ENCODE measurements around the gene P2RX6. TPM values are rescaled to one million over a fixed set of nuclear protein-coding genes. Genes with fewer than 3 reads are reported as not detected.

The P2RX6 gene
- total and polyA plus RNA-seq, 2 donors (not counting 3 experiments of a cell fraction or from before 2014, with no cell fraction given), result 0.06 TPM; not detected in 1

GRCh38 chr22:21068681-21069276, 53.8 kb downstream of the P2RX6 start:
- TF ChIP-seq FOS (IDR thresholded peaks at IDR 0.05; ENCODE audit: borderline replicate concordance, insufficient read depth, low read length) (no peak), CTCF (IDR thresholded peaks at IDR 0.05; ENCODE audit: extremely low read depth in 1 of 2, insufficient read depth in 1 of 2, low read depth in 1 of 2, low read length in 2 of 2) (no peak), POLR2AphosphoS5 (IDR thresholded peaks at IDR 0.05; ENCODE audit: insufficient read depth, low read depth, low read length) (no peak), MAX (IDR thresholded peaks at IDR 0.05; ENCODE audit: insufficient read depth, insufficient read length) (no peak), POLR2A (IDR thresholded peaks at IDR 0.05; ENCODE audit: low read depth, low read length) (no peak), GATA2 (IDR thresholded peaks at IDR 0.05; ENCODE audit: insufficient read depth, insufficient read length, low read depth, low read length) (no peak), JUN (IDR thresholded peaks at IDR 0.05; ENCODE audit: borderline replicate concordance, insufficient read depth, insufficient read length, low read depth) (no peak), MYC (IDR thresholded peaks at IDR 0.05; ENCODE audit: low read depth, low read length) (no peak), EZH2 (IDR thresholded peaks at IDR 0.05; ENCODE audit: borderline replicate concordance, low read depth, low read length, severe bottlenecking) (no peak)
- Histone ChIP-seq H3K9me3 (replicated peaks; ENCODE audit: control insufficient read depth, insufficient read depth, low read length) (no peaks in the 10 kb centered on the region), H3K4me2 (ENCODE audit: insufficient read depth, low read length) (no peak overlapping the region), H3K27me3 (ENCODE audit: control insufficient read depth in 2 of 2, insufficient read depth in 2 of 2, low read length in 2 of 2) (no peaks in the 10 kb centered on the region), H3K9me1 (replicated peaks; ENCODE audit: control insufficient read depth, extremely low read depth, insufficient read depth, low read length) (no peaks in the 10 kb centered on the region), H3K36me3 (ENCODE audit: control insufficient read depth in 2 of 2, extremely low read depth in 1 of 2, insufficient read depth in 2 of 2, low read length in 2 of 2) (no peaks in the 10 kb centered on the region), H3K9ac (replicated peaks; ENCODE audit: extremely low read depth, insufficient read depth, low read length) (no peak overlapping the region), H3K4me3 (replicated peaks in 1 of 3; ENCODE audit: insufficient read depth in 1 of 3, low read depth in 1 of 3, low read length in 3 of 3) (no peak overlapping the region), H3K79me2 (ENCODE audit: control insufficient read depth, insufficient read depth, low read length) (no peaks in the 10 kb centered on the region), H4K20me1 (replicated peaks; ENCODE audit: control insufficient read depth, extremely low read depth, insufficient read depth, low read length) (peaks cover 2% of the 10 kb centered on the region), H3K4me1 (ENCODE audit: control insufficient read depth, extremely low read depth, insufficient read depth, low read length) (no peaks in the 10 kb centered on the region), H2AFZ (ENCODE audit: low read depth, low read length) (no peak overlapping the region), H3K27ac (ENCODE audit: insufficient read depth, low read depth, low read length) (no peak overlapping the region)
- FAIRE-seq (no peak), DNase-seq (ENCODE audit: low read depth, low spot score) (no peak)
- no TSS peak for BruUV-seq (replicated peaks)
- ChIA-PET POLR2A (no interaction called here), CTCF (no interaction called here)
- dilution Hi-C loops (cut with MboI; ENCODE audit: extremely low pct_ligation_motif_present, low sequenced_read_pairs), result no loop called here
- intact Hi-C loops (cut with micrococcal nuclease), result no loop called here

All from endothelial cell of umbilical vein (primary cell).